Activated CD4-positive, CD25-positive, alpha-beta regulatory T cell treated with anti-CD3 and anti-CD28 coated beads, Interleukin-2, amount 50 U/mL, for 16 hours (primary cell): ENCODE data around the gene FAM229A.
"Not testable (repeated sequence)": the region's sequence is repeated elsewhere in the genome, so short reads cannot be mapped to it uniquely, and the experiment has no call there.

ENCODE experiments used
- DNase-seq: peaks from one replicate; pipeline ENCODE4 v3.0.0-alpha.2; 2020; ENCODE audit warnings: low read depth, low spot score

FAM229A gene

GRCh38 chr1:32377541-32378220 is 15.4 kb upstream of the FAM229A start:
- no peak for DNase-seq

DNA sequence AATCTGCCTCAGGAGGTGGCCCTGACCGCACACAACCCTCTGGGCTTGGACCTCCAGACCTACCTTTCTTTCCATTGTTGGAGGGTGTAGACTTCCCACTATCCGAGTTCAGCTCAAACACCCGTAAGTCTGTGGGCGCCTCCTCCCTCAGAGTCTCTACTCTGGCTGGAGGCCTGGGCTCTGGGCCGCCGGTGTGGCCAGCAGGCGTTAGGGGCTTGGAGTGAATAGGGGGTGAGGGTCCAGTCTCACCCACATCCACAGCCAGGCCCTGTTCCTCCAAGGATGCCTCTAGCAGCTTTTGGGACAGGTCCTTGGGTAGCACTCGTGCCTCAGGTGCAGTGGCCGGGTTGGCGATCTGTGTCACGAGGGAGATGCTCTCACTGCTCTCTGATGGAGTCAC is 13.9 kb upstream of the FAM229A start:
- DNase-seq = no peak

DNA sequence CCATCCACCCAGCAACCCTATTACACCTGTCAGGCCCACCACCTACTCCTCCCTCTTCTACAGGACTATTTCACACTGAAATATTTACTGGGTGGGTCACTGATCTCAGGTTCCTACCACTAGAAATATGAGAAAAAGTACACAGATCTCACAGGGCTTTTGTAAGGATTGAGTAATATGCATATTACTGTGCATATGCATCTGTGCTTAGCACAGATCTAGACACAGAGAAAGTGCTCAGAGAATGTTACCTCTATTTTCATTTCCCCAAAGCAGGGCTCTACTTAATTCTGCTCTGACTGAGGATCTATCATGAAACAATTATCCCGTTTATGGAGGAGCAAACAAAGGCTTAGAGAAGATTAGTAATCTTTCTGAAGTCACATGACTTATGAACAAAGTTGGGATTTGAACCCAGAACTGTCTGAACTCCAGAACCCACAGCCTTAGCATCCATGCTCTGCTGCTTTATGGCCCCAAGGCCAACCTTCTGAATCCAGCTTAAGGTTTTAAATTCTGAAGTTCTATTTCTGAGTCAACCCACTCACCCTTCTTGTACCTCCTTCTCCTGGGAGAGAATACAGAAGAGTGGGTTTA is 11.8 kb upstream of the FAM229A start:
- no peak for DNase-seq

GRCh38 chr1:32372149-32372756 is 10.0 kb upstream of the FAM229A start:
- DNase-seq = no peak

DNA sequence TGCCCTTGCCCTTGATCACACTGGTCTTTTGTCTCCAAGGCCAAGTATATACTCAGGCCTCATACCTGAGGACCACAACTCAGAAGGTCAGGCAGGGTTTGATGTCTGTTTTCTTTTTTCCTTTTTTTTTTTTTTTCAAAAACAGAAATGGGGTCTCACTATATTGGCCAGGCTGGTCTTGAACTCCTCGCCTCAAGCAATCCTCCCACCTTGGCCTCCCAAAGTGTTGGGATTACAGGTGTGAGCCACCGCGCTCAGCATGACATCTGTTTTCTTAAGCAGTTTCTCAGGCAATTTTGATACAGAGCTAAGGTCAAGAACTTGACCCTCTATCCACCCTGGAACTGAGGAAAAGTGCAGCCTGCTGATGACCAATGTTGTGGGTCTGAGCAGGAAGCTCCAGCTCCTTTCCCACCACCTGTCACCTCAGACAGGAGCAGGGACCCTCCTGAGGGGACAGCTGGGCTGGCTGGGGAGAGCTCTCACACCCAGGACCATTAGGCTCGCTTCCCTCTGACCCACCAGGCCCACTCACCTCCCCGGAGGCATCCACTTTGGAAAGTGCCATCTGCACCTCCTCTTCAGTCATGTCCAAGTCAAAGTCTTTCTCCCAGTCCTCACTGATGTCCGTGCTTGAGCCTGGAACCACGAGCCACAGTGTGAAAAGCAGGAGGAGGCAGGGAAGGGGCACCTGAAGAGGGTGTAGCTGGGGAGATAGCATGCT is 5.8 kb upstream of the FAM229A start:
- DNase-seq = no peak

DNA sequence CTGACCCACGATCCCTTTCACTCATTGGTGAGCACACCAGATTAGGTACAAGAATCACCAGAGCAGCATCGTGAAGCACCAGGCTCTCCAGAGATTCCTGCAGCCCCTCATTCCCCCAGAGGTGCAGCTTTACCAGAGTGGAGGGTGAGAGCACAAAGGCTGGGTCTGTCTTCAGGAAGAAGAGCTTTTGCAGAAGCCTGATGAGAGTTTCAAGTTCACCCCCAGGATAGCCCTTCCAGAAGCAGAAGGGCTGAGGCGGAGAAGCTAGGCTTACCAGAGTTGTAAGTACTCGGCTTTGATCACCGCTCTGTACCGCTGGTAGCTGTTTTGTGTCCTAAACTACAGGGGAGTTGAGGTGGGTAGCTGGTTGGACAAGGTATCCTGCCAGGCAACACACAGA is 3.2 kb upstream of the FAM229A start:
- no peak for DNase-seq

DNA sequence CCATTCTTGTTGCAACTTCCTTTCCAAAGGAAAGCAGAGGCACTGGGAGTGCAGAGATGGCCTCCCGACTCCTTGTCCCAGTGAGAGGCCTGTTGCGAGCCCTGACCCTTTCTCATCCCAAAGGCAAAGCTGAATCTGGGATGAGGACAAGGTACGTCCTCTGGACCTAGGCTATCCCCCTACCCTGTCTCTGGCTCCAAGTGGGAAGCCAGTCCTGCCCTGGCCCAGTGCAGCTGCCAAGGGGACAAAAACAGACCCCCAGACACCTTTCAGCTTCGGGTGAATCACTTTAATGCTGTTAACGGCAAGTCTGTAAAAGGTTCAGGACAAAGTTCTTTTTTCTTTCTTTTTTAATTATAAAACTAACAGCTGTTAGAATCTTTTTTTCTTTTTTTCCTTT is 2.6 kb upstream of the FAM229A start:
- no peak for DNase-seq

DNA sequence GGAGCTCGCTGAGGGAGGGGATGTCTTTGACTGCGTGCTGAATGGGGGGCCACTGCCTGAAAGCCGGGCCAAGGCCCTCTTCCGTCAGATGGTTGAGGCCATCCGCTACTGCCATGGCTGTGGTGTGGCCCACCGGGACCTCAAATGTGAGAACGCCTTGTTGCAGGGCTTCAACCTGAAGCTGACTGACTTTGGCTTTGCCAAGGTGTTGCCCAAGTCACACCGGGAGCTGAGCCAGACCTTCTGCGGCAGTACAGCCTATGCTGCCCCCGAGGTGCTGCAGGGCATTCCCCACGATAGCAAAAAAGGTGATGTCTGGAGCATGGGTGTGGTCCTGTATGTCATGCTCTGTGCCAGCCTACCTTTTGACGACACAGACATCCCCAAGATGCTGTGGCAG is 1.4 kb upstream of the FAM229A start:
- DNase-seq = no peak

- DNase-seq = no peak
Observed at GRCh38 chr1:32361674-32362473, 411 bp downstream of the FAM229A start.

- no peak for DNase-seq
Observed at GRCh38 chr1:32361308-32361673, 994 bp downstream of the FAM229A start.

DNA sequence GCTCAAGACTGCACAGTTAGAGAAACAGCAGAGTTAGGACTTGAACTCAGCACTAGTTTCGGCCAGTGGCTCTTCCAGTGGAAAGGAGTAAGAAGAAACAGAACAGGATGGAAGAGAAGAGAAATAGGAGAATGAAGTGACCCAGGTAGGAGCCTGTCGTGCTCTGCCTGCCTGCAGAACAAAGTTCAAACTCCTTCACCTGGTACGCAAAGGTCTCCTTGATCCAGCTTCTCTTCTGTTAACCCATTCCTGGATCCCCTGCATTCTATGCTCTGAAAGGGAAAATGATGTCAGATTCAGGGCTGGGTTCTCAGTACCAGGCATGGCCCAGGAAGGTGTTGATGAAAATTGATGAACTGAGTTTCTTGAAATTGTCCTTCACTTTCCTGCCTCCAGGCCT is 3.9 kb downstream of the FAM229A start:
- no peak for DNase-seq

GRCh38 chr1:32357614-32358013 is 4.7 kb downstream of the FAM229A start:
- DNase-seq = no peak

- DNase-seq = no peak
Observed at GRCh38 chr1:32356478-32356877, 5.8 kb downstream of the FAM229A start.

DNA sequence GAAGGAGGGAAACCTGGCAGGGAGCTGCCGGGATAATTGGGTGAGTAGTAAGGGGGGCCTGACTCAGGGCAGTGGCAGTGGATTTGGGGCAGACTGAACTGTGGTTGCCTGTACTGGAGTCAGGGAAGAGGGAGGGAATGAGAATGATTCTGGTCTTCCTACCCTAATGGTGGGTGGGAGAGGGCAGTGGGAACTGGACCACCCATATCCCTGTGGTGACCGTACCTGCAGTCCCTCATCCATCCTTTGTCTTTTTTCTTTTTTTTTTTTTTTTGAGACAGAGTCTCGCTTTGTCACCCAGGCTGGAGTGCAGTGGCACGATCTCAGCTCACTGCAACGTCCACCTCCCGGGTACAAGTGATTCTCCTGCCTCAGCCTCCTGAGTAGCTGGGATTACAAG is 6.5 kb downstream of the FAM229A start:
- DNase-seq = not testable (repeated sequence)

- no peak for DNase-seq
Observed at GRCh38 chr1:32353886-32354570, 8.3 kb downstream of the FAM229A start.

DNA sequence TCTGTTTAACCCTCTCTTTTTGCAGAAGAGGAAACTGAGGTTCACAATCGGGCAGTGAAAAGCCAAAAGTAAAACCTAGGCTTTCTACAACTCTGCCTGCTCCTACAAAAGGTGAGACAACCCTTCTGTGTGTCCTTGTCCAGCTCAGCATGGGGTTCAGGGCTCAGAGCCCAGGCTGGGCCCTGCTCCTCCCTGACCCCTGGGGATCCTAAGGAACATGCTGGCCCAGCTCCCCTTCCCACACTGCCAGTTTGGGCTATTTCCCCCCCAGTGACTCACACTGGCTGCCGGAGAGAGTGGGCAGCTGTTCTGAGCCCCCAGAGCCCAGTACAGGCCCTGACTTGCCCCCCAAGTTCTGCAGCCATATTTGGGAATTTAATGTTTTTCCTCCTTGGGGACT is 8.9 kb downstream of the FAM229A start:
- DNase-seq = no peak

DNA sequence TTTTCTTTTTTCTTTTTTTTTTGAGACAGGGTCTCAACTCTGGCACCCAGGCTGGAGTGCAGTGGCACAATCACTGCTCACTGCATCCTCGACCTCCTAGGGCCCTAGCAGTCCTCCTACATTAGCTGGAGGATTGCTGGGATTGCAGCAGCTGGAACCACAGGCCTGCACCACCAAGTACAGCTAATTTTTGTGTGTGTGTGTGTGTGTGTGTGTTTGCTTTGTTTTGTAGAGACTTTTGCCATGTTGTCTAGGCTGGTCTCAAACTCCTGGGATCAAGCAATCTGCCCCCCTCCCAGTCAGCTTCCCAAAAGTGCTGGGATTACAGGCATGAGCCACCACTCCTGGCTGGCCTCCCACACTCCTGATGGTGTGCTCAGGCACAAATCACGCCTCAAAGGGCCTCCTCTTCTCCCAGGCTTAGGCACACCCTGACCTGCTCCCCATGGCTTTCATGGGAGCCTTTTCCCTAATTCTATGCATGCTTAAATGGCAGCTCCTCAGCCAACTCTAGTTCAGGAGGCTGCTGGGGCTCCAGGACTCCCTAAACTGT is 9.4 kb downstream of the FAM229A start:
- DNase-seq = no peak

- no peak for DNase-seq
Observed at GRCh38 chr1:32352239-32352745, 10.0 kb downstream of the FAM229A start.

DNA sequence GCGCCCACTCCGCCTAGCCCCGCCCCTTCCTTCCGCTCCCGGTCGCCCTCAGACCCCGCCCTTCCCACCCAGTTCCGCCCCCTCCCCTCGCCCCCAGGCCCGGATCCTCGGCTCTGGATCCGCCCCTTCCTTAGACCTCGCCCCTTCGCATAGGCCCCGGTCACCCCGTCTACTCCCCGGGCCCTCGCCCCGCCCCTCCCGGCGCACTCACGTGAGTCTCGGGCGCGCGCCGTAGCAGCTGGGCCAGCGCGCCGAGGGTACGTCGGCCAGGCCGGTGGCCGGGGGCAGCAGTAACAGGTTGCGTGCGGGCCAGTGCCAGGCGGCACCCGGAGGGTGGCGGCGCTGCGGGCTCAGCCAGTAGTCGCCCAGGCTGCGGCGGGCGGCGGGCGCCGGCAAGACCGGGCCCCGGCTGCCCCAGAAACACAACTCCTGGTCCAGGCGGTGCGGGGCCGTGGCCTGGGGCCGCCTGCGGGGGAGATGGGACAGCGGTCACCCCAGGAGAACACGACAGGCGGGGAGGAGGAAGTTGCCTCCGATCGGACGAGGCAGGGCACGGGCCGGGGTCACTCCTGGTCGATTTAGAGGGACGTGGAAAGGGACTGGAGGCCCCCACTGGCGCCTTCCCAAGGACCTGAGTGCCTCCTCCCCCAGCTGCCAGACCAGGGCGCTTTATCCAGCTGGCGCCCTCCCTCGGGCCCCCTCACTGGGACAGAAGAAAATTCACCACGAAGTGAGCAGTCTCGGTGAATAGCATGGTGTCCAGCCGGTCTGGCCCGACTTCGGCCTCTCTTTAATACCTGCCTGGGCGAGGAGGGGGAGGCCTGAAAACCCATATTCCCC is 10.7 kb downstream of the FAM229A start:
- peak; percentile 86 for DNase-seq
